Ishikawa (cell line): Measurements from ENCODE around the gene KAT2B.

Experiments
- CEBPB ChIP-seq: IDR thresholded peaks from 2 replicates; pipeline ENCODE4 v1.6.1; 2012
- CREB1 ChIP-seq: IDR thresholded peaks from 2 replicates; pipeline ENCODE4 v1.6.1; 2012; ENCODE audit warnings: low read depth
- EGR1 ChIP-seq: IDR thresholded peaks from 2 replicates; pipeline ENCODE4 v1.6.1; 2012
- EP300 ChIP-seq: IDR thresholded peaks from 2 replicates; pipeline ENCODE4 v1.6.1; 2012; ENCODE audit warnings: borderline replicate concordance
- FOXM1 ChIP-seq: IDR thresholded peaks from 2 replicates; pipeline ENCODE4 v1.6.1; 2012; ENCODE audit warnings: low read depth, borderline replicate concordance
- NFIC ChIP-seq: IDR thresholded peaks from 2 replicates; pipeline ENCODE4 v1.6.1; 2012
- RAD21 ChIP-seq: IDR thresholded peaks from 2 replicates; pipeline ENCODE4 v1.6.1; 2012; ENCODE audit warnings: low read depth
- TAF1 ChIP-seq: IDR thresholded peaks from 2 replicates; pipeline ENCODE4 v1.6.1; 2012; ENCODE audit warnings: low read depth, mild to moderate bottlenecking
- TCF12 ChIP-seq: IDR thresholded peaks from 2 replicates; pipeline ENCODE4 v1.6.1; 2012; ENCODE audit warnings: low read depth
- TEAD4 ChIP-seq: IDR thresholded peaks from 2 replicates; pipeline ENCODE4 v1.6.1; 2012
- YY1 ChIP-seq: IDR thresholded peaks from 2 replicates; pipeline ENCODE4 v1.6.1; 2012; ENCODE audit warnings: low read depth
- ZBTB7A ChIP-seq: IDR thresholded peaks from 2 replicates; pipeline ENCODE4 v1.6.1; 2012; ENCODE audit warnings: low read depth
- TF ChIP-seq, protein P1 (sequence below): IDR thresholded peaks from 2 replicates; pipeline ENCODE4 v1.6.1; 2012; ENCODE audit warnings: low read depth, mild to moderate bottlenecking
- TF ChIP-seq, protein P2 (sequence below): IDR thresholded peaks from 2 replicates; pipeline ENCODE4 v1.6.1; 2012
- TF ChIP-seq, protein P3 (sequence below): IDR thresholded peaks from 2 replicates; pipeline ENCODE4 v1.6.1; 2012

The KAT2B gene

DNA sequence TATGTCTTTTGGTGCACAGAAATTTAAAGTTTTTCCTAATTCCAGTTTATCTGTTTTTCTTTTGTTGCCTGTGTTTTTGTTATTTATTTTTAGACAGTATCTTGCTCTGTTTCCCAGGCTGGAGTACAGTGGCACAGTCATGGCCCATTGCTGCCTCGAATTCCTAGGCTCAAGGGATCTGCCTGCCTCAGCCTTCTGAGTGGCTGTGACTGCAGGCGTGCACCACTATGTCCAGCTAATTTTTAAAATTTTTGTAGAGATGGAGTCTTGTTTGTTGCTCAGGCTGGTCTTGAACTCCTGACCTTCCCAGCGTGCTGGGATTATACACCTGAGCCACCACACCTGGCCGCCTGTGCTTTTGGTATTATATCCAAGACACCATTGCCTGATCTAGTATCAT lies 22.8 kb downstream of the KAT2B start:
- TF ChIP-seq NFIC (no peak), TAF1 (no peak), CEBPB (no peak), CREB1 (no peak), TEAD4 (no peak), EGR1 (no peak), RAD21 (no peak), EP300 (no peak), YY1 (no peak), ZBTB7A (no peak), FOXM1 (no peak)
- TF ChIP-seq, protein P1, sequence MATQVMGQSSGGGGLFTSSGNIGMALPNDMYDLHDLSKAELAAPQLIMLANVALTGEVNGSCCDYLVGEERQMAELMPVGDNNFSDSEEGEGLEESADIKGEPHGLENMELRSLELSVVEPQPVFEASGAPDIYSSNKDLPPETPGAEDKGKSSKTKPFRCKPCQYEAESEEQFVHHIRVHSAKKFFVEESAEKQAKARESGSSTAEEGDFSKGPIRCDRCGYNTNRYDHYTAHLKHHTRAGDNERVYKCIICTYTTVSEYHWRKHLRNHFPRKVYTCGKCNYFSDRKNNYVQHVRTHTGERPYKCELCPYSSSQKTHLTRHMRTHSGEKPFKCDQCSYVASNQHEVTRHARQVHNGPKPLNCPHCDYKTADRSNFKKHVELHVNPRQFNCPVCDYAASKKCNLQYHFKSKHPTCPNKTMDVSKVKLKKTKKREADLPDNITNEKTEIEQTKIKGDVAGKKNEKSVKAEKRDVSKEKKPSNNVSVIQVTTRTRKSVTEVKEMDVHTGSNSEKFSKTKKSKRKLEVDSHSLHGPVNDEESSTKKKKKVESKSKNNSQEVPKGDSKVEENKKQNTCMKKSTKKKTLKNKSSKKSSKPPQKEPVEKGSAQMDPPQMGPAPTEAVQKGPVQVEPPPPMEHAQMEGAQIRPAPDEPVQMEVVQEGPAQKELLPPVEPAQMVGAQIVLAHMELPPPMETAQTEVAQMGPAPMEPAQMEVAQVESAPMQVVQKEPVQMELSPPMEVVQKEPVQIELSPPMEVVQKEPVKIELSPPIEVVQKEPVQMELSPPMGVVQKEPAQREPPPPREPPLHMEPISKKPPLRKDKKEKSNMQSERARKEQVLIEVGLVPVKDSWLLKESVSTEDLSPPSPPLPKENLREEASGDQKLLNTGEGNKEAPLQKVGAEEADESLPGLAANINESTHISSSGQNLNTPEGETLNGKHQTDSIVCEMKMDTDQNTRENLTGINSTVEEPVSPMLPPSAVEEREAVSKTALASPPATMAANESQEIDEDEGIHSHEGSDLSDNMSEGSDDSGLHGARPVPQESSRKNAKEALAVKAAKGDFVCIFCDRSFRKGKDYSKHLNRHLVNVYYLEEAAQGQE: no peak
- TF ChIP-seq, protein P2, sequence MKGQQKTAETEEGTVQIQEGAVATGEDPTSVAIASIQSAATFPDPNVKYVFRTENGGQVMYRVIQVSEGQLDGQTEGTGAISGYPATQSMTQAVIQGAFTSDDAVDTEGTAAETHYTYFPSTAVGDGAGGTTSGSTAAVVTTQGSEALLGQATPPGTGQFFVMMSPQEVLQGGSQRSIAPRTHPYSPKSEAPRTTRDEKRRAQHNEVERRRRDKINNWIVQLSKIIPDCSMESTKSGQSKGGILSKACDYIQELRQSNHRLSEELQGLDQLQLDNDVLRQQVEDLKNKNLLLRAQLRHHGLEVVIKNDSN: no peak
- TF ChIP-seq, protein P3, sequence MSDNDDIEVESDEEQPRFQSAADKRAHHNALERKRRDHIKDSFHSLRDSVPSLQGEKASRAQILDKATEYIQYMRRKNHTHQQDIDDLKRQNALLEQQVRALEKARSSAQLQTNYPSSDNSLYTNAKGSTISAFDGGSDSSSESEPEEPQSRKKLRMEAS: no peak

DNA sequence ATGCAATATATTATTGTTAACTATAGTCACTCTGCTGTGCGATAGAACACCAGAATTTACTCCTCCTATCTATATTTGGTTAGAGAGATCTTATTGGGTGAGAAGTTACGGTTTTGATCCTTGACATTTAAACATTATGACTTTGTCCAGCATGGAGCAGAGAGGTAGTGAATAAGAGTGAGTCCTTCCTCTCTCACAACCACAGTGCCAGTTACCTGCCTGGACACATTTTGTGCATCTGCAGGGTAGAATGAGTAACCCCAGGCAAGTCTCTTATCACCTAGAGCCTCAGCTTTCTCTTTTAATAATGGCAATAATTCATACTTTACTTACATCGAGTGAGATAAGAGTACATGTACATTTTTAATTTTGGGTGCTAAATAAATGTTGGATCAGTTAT lies 24.1 kb downstream of the KAT2B start:
- TF ChIP-seq CREB1 (no peak), NFIC (no peak), TEAD4 (no peak), TAF1 (no peak), RAD21 (no peak), YY1 (no peak), EP300 (no peak), CEBPB (no peak)
- TF ChIP-seq, protein P3: no peak
- TF ChIP-seq, protein P2: no peak

DNA sequence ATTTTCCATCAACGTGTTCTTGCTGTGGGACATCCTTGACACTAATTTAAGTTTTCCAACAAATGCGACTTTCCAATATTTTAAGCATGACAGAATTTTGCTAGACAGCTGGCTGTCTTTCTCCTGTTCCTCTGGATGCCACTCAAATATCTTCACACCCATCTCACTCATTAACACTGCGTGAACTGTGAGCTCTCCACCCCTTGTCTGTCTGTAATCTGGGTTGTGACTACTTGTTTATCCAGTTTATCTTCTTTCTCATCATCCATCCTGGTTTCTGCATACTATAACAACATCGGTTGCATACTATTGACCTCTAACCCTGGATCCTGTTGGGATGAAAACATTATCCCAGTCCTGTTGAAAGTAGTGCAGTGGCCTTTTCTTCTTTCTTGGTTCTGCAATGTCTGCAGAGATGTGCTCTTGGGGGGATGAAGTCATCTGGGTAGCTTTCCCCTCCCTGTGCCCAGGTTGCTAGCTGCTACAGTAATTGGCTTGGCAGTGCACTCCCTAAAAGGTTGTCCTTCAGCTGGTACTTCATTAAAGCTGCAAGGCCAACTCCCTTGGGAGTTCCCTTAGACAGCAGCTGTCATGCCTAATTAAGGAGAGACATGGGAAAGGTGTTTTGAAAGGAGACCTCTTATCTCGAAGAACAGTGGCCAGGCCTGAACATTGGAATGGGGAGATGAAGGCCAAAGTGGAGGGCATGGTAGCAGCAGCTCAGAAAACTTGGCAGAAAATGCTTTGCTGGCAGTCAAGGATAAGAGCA lies 24.7 kb downstream of the KAT2B start:
- no peak for TF ChIP-seq ZBTB7A
- TF ChIP-seq TAF1: no peak

DNA sequence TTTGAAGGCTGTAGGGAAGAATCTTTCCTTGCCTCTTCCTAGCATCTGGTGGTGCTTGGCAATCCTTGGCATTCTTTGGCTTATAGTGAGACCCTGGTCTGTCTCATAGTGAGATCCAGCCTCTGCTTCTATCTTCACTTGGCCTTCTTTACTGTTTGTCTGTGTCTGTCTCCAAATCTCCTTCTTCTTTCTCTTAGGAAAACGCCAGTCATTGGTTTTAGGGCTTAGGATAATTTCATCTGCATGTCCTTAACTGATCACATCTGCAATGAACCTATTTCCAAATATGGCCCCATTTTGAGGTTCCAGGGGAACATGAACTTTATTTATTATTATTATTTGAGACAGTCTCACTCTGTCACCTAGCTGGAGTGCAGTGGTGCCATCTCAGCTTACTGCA lies 25.8 kb downstream of the KAT2B start:
- no peak for TF ChIP-seq EP300
- no peak for TF ChIP-seq TEAD4
- TF ChIP-seq NFIC: no peak
- TF ChIP-seq, protein P3: no peak
- TF ChIP-seq TAF1: no peak
- no peak for TF ChIP-seq FOXM1
- TF ChIP-seq, protein P1: no peak
- no peak for TF ChIP-seq CEBPB
- no peak for TF ChIP-seq RAD21
- no peak for TF ChIP-seq ZBTB7A
- TF ChIP-seq EGR1: no peak
- TF ChIP-seq YY1: no peak
- TF ChIP-seq TCF12: no peak
- no peak for TF ChIP-seq CREB1
- TF ChIP-seq, protein P2: no peak

DNA sequence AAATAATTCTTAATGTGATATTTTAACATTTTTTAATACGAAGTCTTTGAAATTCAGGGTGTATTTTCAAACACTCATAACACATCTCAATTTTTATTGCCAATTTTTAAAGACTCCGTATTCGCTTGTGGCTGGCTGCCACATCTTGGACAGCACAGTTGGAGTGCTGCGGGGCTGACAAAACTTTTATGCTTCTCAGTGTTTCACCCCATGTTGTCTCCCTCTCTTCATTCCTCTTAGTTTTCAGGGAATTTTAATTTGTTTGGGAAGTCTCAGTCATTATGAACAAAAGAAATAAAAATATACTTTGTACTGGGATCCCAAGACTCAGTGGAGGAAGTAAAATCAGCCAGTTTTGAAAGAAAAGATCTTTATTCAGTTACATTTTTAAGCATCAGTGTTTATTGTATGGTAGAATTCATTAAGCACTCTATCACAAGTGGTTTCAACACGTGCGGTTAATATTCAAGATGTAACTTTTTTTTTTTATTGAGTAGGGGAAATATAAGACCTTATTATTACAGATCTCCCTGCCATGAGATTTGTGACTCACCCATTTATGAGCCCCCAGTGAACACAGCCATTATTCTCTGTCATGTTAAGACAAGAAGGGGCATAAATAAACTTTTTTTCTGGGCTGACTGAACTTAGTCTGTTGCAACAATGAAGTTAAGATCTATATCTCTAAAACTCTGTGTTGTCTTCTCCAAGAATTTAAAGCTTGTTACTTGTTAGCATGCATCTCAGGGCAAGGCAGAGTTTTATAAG lies 26.8 kb downstream of the KAT2B start:
- TF ChIP-seq ZBTB7A: no peak
- no peak for TF ChIP-seq FOXM1
- TF ChIP-seq YY1: no peak
- TF ChIP-seq, protein P1: no peak
- no peak for TF ChIP-seq CREB1
- TF ChIP-seq EGR1: no peak
- TF ChIP-seq, protein P2: no peak
- TF ChIP-seq RAD21: no peak
- no peak for TF ChIP-seq TEAD4
- TF ChIP-seq NFIC: no peak
- TF ChIP-seq CEBPB: no peak
- TF ChIP-seq EP300: no peak
- TF ChIP-seq TCF12: no peak
- TF ChIP-seq, protein P3: no peak
- TF ChIP-seq TAF1: no peak
